PC-3 (cell line): ENCODE results near the gene CLCF1. TPM values are rescaled to one million over a fixed set of nuclear protein-coding genes. Genes with fewer than 3 reads are reported as not detected.

ENCODE experiments used
- ATAC-seq: fragments of 200-7000 bp; cut with Tn5 transposase; 2 replicates; pipeline ENCODE4 v1.9.1; 2020; ENCODE audit warnings: mild to moderate bottlenecking, moderate library complexity
- BruUV-seq: library from RNA; stranded (reverse); fragments of 400-500 nt; replicated peaks from 2 replicates; lab custom pipeline; 2021; lab: Mats Ljungman, UMichigan
- CTCF ChIA-PET: fragments of 300-600 bp; sonication (Branson Sonifier 250); formaldehyde crosslinking; loops from one replicate; lab custom pipeline; 2022; ENCODE audit warnings: antibody characterized with exemption; lab: Charles Lee
- POLR2A ChIA-PET: fragments of 300-600 bp; sonication (Branson Sonifier 250); formaldehyde crosslinking; loops from one replicate; lab custom pipeline; 2022; ENCODE audit warnings: antibody characterized with exemption; ENCODE audit not compliant: unreplicated experiment; lab: Charles Lee
- DNase-seq: peaks from one replicate; pipeline ENCODE4 v3.0.0-alpha.2; 2015
- H2AFZ ChIP-seq: fragments of 300-600 bp; sonication (generic); 2 replicates; pipeline ENCODE4 v1.6.0; 2016; ENCODE audit warnings: antibody characterized with exemption, low read length
- H3F3A ChIP-seq: fragments of 300-600 bp; sonication (generic); one replicate; pipeline ENCODE4 v1.6.0; 2017; ENCODE audit warnings: antibody characterized with exemption, low read length, control low read depth, mild to moderate bottlenecking; ENCODE audit not compliant: unreplicated experiment
- H3K27ac ChIP-seq: fragments of 300-600 bp; sonication (generic); 2 replicates; pipeline ENCODE4 v1.5.1; 2016; ENCODE audit warnings: mild to moderate bottlenecking, low read length
- H3K27me3 ChIP-seq: fragments of 300-600 bp; sonication (generic); 2 replicates; pipeline ENCODE4 v1.6.1; 2016; ENCODE audit warnings: low read length, mixed read lengths
- H3K36me3 ChIP-seq: fragments of 300-600 bp; sonication (generic); 2 replicates; pipeline ENCODE4 v1.6.1; 2016; ENCODE audit warnings: low read depth, mixed run types, low read length, mixed read lengths
- H3K4me1 ChIP-seq: fragments of 300-600 bp; sonication (generic); 2 replicates; pipeline ENCODE4 v1.5.1; 2016; ENCODE audit warnings: low read length; ENCODE audit not compliant: insufficient read depth
- H3K4me2 ChIP-seq: fragments of 300-600 bp; sonication (generic); 2 replicates; pipeline ENCODE4 v1.6.0; 2016; ENCODE audit warnings: low read length
- H3K4me3 ChIP-seq: fragments of 300-600 bp; sonication (generic); 2 replicates; pipeline ENCODE4 v1.5.1; 2016; ENCODE audit warnings: mild to moderate bottlenecking, low read length, mixed read lengths
- H3K79me2 ChIP-seq: fragments of 300-600 bp; sonication (generic); 2 replicates; pipeline ENCODE4 v1.6.1; 2017; ENCODE audit warnings: low read length, mixed read lengths
- H3K9ac ChIP-seq: fragments of 300-600 bp; sonication (generic); 2 replicates; pipeline ENCODE4 v1.6.0; 2016; ENCODE audit warnings: mild to moderate bottlenecking, low read length
- H3K9me2 ChIP-seq: fragments of 300-600 bp; sonication (generic); replicated peaks from 2 replicates; pipeline ENCODE4 v1.6.1; 2016; ENCODE audit warnings: mixed run types, low read length, mixed read lengths
- H3K9me3 ChIP-seq: fragments of 300-600 bp; sonication (generic); 2 replicates; pipeline ENCODE4 v1.6.1; 2016; ENCODE audit warnings: low read length, mixed read lengths
- H4K20me1 ChIP-seq: fragments of 300-600 bp; sonication (generic); 2 replicates; pipeline ENCODE4 v1.6.1; 2016; ENCODE audit warnings: low read length, mixed read lengths
- EZH2 ChIP-seq: fragments of 300-600 bp; sonication (generic); IDR thresholded peaks from one replicate; pipeline ENCODE4 v1.6.1; 2017; ENCODE audit warnings: antibody characterized with exemption, mild to moderate bottlenecking, low read length; ENCODE audit not compliant: unreplicated experiment
- EZH2phosphoT487 ChIP-seq: fragments of 300-600 bp; sonication (generic); IDR thresholded peaks from 2 replicates; pipeline ENCODE4 v1.6.1; 2018; ENCODE audit warnings: mild to moderate bottlenecking, antibody characterized with exemption, low read length, borderline replicate concordance
- intact Hi-C: fragments of 100-400 bp; cut with micrococcal nuclease; formaldehyde crosslinking; loops from 2 replicates; pipeline ENCODE4 v1.9.0; 2023
- total RNA-seq: library from RNA; depleted of rRNA; stranded (reverse); fragments of >200 nt; gene quantifications from 2 replicates; pipeline ENCODE4 v1.2.3, GENCODE V29; 2014
- TF ChIP-seq, protein P1 (sequence below): fragments of 300-600 bp; sonication (generic); conservative IDR thresholded peaks from 2 replicates; pipeline ENCODE4 v1.5.1; 2017; ENCODE audit warnings: antibody characterized with exemption, low read depth, mild to moderate bottlenecking, low read length

CLCF1 gene
- total RNA-seq, 1 experiment from 2014 or later, result 48.3 TPM

DNA sequence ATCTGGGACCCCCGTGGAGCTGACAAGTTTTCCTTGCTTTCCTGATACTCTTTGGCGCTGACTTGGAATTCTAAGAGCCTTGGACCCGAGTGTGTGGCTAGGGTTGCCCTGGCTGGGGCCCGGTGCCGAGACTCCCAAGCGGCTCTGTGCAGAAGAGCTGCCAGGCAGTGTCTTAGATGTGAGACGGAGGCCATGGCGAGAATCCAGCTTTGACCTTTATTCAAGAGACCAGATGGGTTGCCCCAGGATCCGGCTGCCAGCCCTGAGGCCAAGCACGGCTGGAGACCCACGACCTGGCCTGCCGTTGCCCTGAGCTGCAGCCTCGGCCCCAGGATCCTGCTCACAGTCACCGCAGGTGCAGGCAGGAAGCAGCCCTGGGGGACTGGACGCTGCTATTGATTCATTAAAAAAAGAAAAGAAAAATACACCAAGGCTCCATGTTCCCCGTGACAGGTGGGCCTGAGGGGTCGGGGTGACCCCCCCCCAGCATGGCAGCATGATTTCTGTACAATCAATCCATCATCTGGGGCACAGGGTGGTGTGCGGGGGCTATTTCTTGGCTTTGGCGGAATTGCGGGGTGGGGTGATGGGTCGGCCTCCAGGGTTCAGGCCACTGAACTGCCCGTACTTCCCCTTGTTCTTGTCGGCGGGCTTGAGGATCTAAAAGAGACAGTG lies 24.7 kb upstream of the CLCF1 start:
- Histone ChIP-seq H3K27ac (no peak overlapping the region), H3F3A (no peaks in the 10 kb centered on the region), H3K36me3 (peaks cover 24% of the 10 kb centered on the region), H3K9me3 (no peaks in the 10 kb centered on the region), H3K4me3 (no peak overlapping the region), H3K9ac (no peak overlapping the region), H3K79me2 (peaks cover 28% of the 10 kb centered on the region), H3K9me2 (no peaks in the 10 kb centered on the region), H3K4me2 (no peak overlapping the region), H3K4me1 (peaks cover 11% of the 10 kb centered on the region), H2AFZ (no peak overlapping the region), H4K20me1 (peaks cover 16% of the 10 kb centered on the region; the same call in 1 of the 2 replicates), H3K27me3 (no peaks in the 10 kb centered on the region)
- DNase-seq (no peak), ATAC-seq (no peak)
- CTCF ChIA-PET, result no interaction called here
- TF ChIP-seq, protein P1, sequence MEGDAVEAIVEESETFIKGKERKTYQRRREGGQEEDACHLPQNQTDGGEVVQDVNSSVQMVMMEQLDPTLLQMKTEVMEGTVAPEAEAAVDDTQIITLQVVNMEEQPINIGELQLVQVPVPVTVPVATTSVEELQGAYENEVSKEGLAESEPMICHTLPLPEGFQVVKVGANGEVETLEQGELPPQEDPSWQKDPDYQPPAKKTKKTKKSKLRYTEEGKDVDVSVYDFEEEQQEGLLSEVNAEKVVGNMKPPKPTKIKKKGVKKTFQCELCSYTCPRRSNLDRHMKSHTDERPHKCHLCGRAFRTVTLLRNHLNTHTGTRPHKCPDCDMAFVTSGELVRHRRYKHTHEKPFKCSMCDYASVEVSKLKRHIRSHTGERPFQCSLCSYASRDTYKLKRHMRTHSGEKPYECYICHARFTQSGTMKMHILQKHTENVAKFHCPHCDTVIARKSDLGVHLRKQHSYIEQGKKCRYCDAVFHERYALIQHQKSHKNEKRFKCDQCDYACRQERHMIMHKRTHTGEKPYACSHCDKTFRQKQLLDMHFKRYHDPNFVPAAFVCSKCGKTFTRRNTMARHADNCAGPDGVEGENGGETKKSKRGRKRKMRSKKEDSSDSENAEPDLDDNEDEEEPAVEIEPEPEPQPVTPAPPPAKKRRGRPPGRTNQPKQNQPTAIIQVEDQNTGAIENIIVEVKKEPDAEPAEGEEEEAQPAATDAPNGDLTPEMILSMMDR, result no peak
- no peak for TF ChIP-seq EZH2
- TF ChIP-seq EZH2phosphoT487, result no peak
- intact Hi-C loops, result no loop called here
- no TSS peak for BruUV-seq
- POLR2A ChIA-PET, result interaction anchor here (0.6 kb wide), 1 partner anchor 23 kb away, joined by 4 read pairs; no protein-coding TSS in a partner anchor

DNA sequence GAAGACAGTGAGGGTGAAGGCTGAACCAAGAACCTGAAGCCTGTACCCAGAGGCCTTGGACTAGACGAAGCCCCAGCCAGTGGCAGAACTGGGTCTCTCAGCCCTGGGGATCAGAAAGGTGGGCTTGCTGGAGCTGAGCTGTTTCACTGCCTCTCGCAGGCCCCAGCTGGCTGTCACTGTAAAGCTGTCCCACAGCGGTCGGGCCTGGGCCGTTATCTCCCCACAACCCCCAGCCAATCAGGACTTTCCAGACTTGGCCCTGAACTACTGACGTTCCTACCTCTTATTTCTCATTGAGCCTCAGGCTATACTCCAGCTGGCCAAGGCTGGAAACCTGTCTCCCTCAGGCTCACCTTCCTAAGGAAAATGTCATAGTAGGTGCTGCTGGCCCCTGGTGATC lies 24.1 kb upstream of the CLCF1 start:
- no peaks in the 10 kb centered on the region for H3F3A ChIP-seq
- H3K4me1 ChIP-seq, result peaks cover 14% of the 10 kb centered on the region
- intact Hi-C loops, result no loop called here
- ATAC-seq (no peak), DNase-seq (no peak)
- peaks cover 24% of the 10 kb centered on the region for H3K36me3 ChIP-seq
- TF ChIP-seq EZH2phosphoT487 (no peak), EZH2 (no peak)
- TF ChIP-seq, protein P1, result no peak
- H2AFZ ChIP-seq, result no peak overlapping the region
- no TSS peak for BruUV-seq
- peaks cover 16% of the 10 kb centered on the region; the same call in 1 of the 2 replicates for H4K20me1 ChIP-seq
- no peak overlapping the region for H3K4me2 ChIP-seq
- no peak overlapping the region for H3K9ac ChIP-seq
- H3K27ac ChIP-seq, result no peak overlapping the region
- peaks cover 31% of the 10 kb centered on the region for H3K79me2 ChIP-seq
- ChIA-PET POLR2A (interaction anchor here (0.6 kb wide), 1 partner anchor 24 kb away, joined by 4 read pairs; no protein-coding TSS in a partner anchor), CTCF (no interaction called here)
- H3K4me3 ChIP-seq, result no peak overlapping the region
- H3K27me3 ChIP-seq, result no peaks in the 10 kb centered on the region
- no peaks in the 10 kb centered on the region for H3K9me2 ChIP-seq
- H3K9me3 ChIP-seq, result no peaks in the 10 kb centered on the region
